ENCODE measurements around the gene MYL12B. TPM values are rescaled to one million over a fixed set of nuclear protein-coding genes. Genes with fewer than 3 reads are reported as not detected.

MYL12B gene
- total RNA-seq, 1 donor from 2014 or later, result 185 TPM

GRCh38 chr18:3254725-3255124 is 7.2 kb upstream of the MYL12B start:
- Mint-ChIP-seq H3K36me3 (ENCODE audit: low read depth) (peaks cover 73% of the 10 kb centered on the region), H3K4me1 (peaks cover 87% of the 10 kb centered on the region), H3K4me3 (no peak overlapping the region), H3K9me3 (no peaks in the 10 kb centered on the region), H3K27me3 (no peaks in the 10 kb centered on the region), H3K27ac (peak overlapping the region; percentile 46)
- DNase-seq, result no peak
- CTCF ChIA-PET, result interaction anchor here (1.0 to 2.4 kb wide), 2 partner anchors 9 to 342 kb away, joined by 4 to 7 read pairs; no protein-coding TSS in a partner anchor
- POLR2A ChIA-PET, result interaction anchor here (1.6 kb wide), 1 partner anchor 194 kb away, joined by 4 read pairs; no protein-coding TSS in a partner anchor
- intact Hi-C loops (cut with micrococcal nuclease), result no loop called here
- no peak for TF ChIP-seq CTCF (IDR thresholded peaks at IDR 0.05)
- no peak for ATAC-seq (ENCODE audit: low read depth)

- H3K4me1 Mint-ChIP-seq, result peaks cover 85% of the 10 kb centered on the region
- peak overlapping the region; percentile 71 for H3K27ac Mint-ChIP-seq
- no peaks in the 10 kb centered on the region for H3K27me3 Mint-ChIP-seq
- peak overlapping the region; percentile 1 for H3K4me3 Mint-ChIP-seq
- H3K36me3 Mint-ChIP-seq (ENCODE audit: low read depth), result peaks cover 67% of the 10 kb centered on the region
- DNase-seq (no peak), ATAC-seq (ENCODE audit: low read depth) (peak; percentile 61)
- intact Hi-C loops (cut with micrococcal nuclease), result no loop called here
- no peak for TF ChIP-seq CTCF (IDR thresholded peaks at IDR 0.05)
- CTCF ChIA-PET, result interaction anchor here (2.4 kb wide), 1 partner anchor 10 kb away, joined by 7 read pairs; no protein-coding TSS in a partner anchor
- H3K9me3 Mint-ChIP-seq, result no peaks in the 10 kb centered on the region
- POLR2A ChIA-PET, result interaction anchor here (0.6 to 2.0 kb wide), 5 partner anchors 8 to 339 kb away, joined by 4 to 25 read pairs (median 8); partner anchors contain the start of gene MYL12A
Measured at GRCh38 chr18:3255611-3256165, 6.2 kb upstream of the MYL12B start.

- no peaks in the 10 kb centered on the region for H3K27me3 Mint-ChIP-seq
- ChIA-PET CTCF (interaction anchor here (1.2 to 2.4 kb wide), 2 partner anchors 11 to 410 kb away, joined by 3 to 7 read pairs; no protein-coding TSS in a partner anchor), POLR2A (interaction anchor here (1.1 to 2.0 kb wide), 4 partner anchors 9 to 337 kb away, joined by 4 to 25 read pairs (median 10); partner anchors contain the start of gene MYL12A)
- H3K9me3 Mint-ChIP-seq, result no peaks in the 10 kb centered on the region
- intact Hi-C loops (cut with micrococcal nuclease), result no loop called here
- H3K27ac Mint-ChIP-seq, result peak overlapping the region; percentile 86
- peaks cover 68% of the 10 kb centered on the region for H3K36me3 Mint-ChIP-seq (ENCODE audit: low read depth)
- DNase-seq, result no peak
- no peak for TF ChIP-seq CTCF (IDR thresholded peaks at IDR 0.05)
- ATAC-seq (ENCODE audit: low read depth), result no peak
- H3K4me1 Mint-ChIP-seq, result peaks cover 83% of the 10 kb centered on the region
- peak overlapping the region; percentile 57 for H3K4me3 Mint-ChIP-seq
Measured at GRCh38 chr18:3256693-3257626, 5.0 kb upstream of the MYL12B start.

GRCh38 chr18:3257627-3258120 is 4.3 kb upstream of the MYL12B start:
- intact Hi-C loops (cut with micrococcal nuclease), result no loop called here
- Mint-ChIP-seq H3K27me3 (no peaks in the 10 kb centered on the region), H3K4me3 (no peak overlapping the region), H3K27ac (peak overlapping the region; percentile 86), H3K36me3 (ENCODE audit: low read depth) (peaks cover 68% of the 10 kb centered on the region), H3K4me1 (peaks cover 78% of the 10 kb centered on the region), H3K9me3 (no peaks in the 10 kb centered on the region)
- ChIA-PET POLR2A (no interaction called here), CTCF (interaction anchor here (1.2 kb wide), 1 partner anchor 409 kb away, joined by 3 read pairs; no protein-coding TSS in a partner anchor)
- TF ChIP-seq CTCF (IDR thresholded peaks at IDR 0.05), result no peak
- DNase-seq (no peak), ATAC-seq (ENCODE audit: low read depth) (no peak)
